ENCODE data around the gene MCM9. TPM values are rescaled to one million over a fixed set of nuclear protein-coding genes. Genes with fewer than 3 reads are reported as not detected.
"Not testable (repeated sequence)": the region's sequence is repeated elsewhere in the genome, so short reads cannot be mapped to it uniquely, and the experiment has no call there.

Gene MCM9
- total RNA-seq, 1 donor from 2014 or later, result 11.9 TPM

- peak; percentile 48 for DNase-seq (ENCODE audit: low read depth, low spot score)
These were observed 134.4 kb downstream of the MCM9 start for GRCh38 chr6:118800394-118801071.

DNA sequence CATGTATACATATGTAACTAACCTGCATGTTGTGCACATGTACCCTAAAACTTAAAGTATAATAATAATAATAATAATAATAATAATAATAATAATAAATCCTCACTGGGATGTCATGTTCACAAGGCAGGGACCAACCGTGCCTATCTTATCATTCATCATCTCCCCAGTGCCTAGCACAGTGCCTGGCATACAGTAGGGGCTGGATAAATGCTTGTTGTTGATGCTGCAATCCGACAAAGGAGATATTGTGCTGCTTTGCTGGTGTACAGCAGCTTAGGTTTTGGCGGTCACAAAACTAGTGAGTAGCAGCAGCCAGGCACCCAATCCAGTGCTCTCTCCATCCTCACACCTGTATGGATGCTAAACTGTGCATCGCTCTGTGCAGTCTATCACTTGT is 135.1 kb downstream of the MCM9 start:
- DNase-seq (ENCODE audit: low read depth, low spot score), result no peak

DNA sequence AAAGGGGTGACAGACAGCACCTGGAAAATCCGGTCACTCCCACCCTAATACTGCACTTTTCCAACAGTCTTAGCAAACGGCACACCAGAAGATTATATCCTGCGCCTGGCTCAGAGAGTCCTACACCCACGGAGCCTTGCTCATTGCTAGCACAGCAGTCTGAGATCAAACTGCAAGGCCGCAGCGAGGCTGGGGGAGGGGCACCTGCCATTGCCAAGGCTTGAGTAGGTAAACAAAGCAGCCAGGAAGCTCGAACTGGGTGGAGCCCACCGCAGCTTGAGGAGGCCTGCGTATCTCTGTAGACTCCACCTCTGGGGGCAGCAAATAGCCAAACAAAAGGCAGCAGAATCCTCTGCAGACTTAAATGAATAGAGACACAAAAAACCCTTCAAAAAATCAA is 138.4 kb downstream of the MCM9 start:
- not testable (repeated sequence) for DNase-seq (ENCODE audit: low read depth, low spot score)

DNA sequence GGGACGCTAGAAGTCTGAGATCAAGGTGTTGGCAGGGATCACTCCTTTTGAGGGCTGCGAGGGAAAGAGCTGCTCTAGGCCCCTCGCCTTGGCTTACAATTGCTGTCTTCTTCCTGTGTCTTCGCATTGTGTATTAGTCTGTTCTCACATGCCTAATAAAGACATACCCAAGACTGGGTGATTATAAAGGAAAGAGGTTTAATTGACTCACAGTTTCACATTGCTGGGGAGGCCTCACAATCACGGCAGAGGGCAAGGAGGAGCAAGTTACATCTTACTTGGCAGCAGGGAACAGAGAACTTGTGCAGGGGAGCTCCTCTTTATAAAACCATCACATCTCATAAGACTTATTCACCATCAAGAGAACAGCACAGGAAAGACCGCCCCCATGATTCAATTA is 143.5 kb downstream of the MCM9 start:
- no peak for DNase-seq (ENCODE audit: low read depth, low spot score)

GRCh38 chr6:118789954-118790353 is 145.0 kb downstream of the MCM9 start:
- DNase-seq (ENCODE audit: low read depth, low spot score), result no peak

- no peak for DNase-seq (ENCODE audit: low read depth, low spot score)
These were observed 145.5 kb downstream of the MCM9 start for GRCh38 chr6:118789419-118789818.

DNA sequence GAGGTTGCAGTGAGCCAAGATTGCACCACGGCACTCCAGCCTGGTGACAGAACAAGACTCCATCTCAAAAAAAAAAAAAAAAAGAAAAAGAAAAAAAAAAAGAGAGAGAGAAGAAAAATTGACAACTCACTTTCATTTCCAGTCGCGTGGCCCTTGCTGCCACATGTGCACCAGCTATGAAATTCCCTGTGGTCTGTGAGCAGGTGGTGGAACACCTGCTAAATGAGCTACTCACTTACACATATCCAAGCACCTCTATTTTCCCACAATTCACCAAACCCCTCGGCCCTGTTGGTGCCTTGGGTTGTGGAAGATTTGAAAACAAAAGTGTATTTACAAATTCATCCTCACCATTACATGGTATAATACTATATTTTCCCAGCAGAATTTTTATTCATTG is 146.3 kb downstream of the MCM9 start:
- DNase-seq (ENCODE audit: low read depth, low spot score), result no peak

DNA sequence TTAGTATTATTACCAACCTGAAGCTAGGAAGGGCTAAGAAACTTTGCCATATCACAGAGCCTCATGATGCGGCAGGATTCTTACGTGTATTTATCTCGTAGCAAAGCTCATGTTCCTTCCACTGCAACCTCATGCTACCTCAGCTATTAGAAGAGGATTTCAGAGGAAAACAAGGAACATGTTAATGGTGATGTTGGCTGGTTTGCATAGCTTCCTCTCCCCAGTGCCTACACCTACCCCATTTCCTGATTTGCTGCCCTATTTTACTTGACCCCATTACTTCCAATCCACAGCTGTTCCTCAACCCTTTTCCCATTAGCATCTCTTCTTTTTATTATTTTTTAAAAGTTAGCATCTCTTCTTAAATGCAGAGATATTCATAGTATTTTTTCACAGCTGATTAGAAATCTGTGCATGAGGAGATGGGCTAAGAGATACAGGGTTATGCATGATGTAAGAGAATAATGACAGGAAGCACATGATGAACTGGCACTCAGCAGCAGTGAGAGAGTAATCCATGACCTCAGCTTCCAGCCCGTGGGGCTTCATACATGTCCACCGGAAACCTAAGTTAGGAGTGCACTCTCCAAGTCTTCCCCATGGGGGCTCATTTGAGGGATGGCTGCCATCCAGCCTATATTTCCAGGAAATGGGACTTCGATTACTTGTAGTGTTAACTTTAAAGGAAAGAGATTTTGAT is 147.1 kb downstream of the MCM9 start:
- DNase-seq (ENCODE audit: low read depth, low spot score), result peak; percentile 29

DNA sequence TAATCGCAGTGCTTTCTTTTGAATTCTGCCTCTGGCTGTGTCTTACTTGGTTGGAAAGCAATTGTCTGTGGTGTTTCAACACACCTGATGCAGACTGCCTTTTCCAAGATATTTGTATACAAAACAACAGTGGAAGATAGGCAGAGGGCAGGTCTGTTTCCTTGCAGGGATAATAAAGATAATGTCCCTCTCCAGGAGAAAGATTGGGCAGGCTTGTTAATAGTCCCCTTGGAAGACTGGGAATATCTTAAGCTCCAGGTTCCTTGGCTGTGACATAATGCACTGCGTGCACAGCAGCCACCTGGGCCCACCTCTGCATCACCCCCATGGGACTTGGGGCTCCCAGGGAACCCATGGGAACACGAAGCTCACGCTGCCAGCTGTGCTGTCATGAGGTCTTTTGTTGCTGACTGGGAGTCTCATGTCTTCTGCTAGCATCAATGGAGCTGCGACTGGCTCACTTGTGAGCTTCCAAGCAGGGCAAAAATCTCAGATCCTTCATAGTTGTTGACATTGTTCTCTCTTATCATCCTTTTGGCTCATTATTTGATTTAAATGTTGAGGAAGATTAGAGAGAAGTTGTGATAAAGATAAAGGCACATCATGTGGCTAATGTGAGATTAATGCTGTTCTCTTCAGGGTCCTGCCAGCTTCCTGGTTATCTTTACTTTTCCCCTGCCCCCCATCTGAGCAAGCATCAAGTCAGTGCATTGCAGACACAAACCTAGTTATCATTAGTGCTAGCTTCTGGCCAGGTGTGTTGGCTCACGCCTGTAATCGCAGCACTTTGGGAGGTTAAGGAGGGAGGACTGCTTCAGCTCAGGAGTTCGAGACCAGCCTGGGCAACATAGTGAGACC is 148.1 kb downstream of the MCM9 start:
- DNase-seq (ENCODE audit: low read depth, low spot score), result no peak

- no peak for DNase-seq (ENCODE audit: low read depth, low spot score)
These were observed 149.4 kb downstream of the MCM9 start for GRCh38 chr6:118785601-118786000.

GRCh38 chr6:118784641-118785164 is 150.3 kb downstream of the MCM9 start:
- no peak for DNase-seq (ENCODE audit: low read depth, low spot score)

DNA sequence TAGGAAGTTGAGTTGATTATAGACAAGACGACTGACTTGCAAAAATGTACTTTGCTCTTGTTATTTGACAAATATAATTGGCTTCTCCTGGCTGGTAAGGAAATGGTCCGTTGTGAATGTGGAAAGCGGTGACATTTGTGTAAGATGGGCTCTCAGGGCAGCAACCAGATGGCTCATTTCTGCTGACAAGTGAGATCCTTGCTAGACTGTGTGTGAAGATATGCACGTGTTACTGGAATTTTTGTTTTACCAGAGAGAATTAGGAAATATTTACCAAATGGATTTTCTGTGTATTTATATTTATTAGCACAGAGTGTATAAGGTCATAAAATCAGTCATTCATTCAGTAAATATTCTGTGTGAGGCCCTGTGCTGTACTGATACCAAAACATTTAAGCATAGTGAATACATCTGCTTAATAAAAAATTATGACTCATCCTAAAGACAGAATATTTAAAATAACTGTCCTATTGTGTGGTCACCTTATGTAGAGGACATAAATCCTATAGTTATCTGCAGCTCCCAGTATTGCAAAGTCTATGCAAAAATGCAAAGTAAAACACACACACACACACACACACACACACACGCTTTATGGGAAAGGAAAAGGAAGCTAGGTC is 150.9 kb downstream of the MCM9 start:
- no peak for DNase-seq (ENCODE audit: low read depth, low spot score)

DNA sequence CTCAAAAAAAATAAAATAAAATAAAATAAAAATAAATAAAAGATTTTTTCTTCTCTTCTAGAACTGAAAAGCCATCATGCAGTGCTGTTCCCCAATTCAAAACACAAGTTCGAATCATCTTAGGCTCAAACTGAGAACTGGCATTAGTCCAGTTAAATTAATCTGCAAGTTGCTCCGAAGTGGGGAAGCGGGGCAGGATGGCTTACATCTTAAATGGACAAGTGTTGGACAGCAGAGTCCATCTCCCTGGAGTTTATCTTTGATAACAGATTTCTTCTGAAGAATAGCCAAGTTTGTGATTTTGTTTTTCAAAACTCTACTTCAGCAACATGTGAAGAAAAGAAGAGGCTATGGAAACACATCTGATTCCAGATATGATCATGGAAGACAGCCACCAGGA is 152.3 kb downstream of the MCM9 start:
- DNase-seq (ENCODE audit: low read depth, low spot score), result no peak

- DNase-seq (ENCODE audit: low read depth, low spot score), result no peak
These were observed 153.1 kb downstream of the MCM9 start for GRCh38 chr6:118781897-118782296.

GRCh38 chr6:118780668-118781067 is 154.3 kb downstream of the MCM9 start:
- no peak for DNase-seq (ENCODE audit: low read depth, low spot score)

DNA sequence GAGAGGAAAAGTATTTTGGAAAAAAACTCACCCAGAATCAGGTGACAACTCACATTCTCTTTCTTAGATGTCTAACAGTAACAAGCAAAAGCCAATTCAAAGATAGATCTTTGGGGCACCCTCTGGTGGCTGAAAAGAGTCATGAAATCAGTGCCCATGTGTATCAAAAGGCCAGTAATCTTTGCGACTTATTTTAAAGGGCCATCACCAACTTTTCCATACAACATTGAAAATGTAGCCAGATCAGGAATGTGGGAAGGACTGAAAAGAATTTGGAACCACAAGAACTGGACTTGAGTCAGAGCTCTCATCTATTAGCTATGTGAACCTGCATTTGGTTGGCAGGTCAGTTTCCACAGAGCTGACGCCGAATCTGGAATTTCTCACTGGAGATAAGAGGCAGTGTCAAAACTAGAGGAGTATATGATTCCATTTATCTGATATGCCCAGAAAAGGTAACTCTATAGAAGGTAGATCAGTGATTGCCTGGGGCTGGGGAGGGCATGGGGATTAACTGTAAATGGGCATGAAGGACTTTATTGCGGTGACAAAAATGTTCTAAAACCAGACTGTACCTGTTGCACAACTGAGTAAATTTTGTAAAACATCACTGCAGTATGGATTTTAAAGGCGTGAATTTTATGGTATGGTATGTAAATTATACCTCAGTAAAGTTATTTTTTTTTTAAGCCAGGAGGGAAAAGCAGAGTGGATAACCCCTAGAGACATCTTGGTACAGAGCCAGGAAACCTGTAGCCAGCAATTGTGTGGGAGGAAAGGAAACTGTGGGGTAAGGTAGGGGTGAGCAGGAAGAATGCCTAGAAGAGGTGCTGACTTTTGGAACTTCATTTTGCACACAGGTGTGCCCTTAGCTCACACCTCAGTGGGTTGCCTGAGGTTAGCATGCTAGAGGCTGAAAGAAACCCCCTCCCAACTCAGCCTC is 158.1 kb downstream of the MCM9 start:
- peak; percentile 37 for DNase-seq (ENCODE audit: low read depth, low spot score)

GRCh38 chr6:118775381-118775780 is 159.6 kb downstream of the MCM9 start:
- DNase-seq (ENCODE audit: low read depth, low spot score), result no peak

DNA sequence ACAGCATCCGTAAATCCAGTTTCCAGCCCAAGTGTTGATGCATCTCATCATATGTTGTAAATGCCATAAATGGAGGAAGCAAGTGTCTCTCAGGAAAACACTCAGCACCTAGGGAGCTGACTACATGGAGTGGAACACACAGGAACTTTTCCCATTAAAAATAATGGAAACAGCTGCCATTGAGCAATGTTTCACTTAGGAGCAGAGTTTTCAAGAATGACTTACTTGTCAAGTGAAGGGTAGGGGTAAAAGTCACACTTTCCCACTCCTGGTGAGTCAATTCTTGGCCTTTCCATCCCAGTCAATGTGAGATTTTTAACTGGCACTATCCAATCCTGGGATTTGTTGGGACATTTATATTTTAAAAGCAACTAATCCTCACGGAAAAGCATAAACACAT is 160.4 kb downstream of the MCM9 start:
- DNase-seq (ENCODE audit: low read depth, low spot score), result no peak

- no peak for DNase-seq (ENCODE audit: low read depth, low spot score)
These were observed 162.1 kb downstream of the MCM9 start for GRCh38 chr6:118772886-118773285.

DNA sequence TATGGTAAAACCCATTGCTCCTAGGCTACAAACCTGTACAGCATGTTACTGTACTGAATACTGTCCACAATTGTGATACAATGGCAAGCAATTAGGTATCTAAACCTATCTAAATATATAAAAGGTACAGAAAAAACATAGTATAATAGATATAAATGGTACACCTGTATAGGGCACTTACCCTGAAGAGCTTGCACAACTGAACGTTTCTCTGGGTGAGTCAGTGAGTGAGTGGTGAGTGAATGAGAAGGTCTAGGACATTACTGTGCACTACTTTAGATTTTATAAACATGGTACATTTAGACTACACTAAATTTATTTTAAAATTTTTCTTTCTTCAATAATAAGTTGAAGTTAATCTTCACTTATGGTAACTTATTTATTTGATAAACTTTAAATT is 163.7 kb downstream of the MCM9 start:
- no peak for DNase-seq (ENCODE audit: low read depth, low spot score)
